Prostate gland (tissue), 2 donors: Measurements from ENCODE around the gene ZNF354C. TPM values are rescaled to one million over a fixed set of nuclear protein-coding genes. Genes with fewer than 3 reads are reported as not detected.

Experiments used
- DNase-seq: peaks from one replicate; pipeline ENCODE4 v3.0.0-alpha.2; 2019; ENCODE audit warnings: low spot score
- H3K27ac ChIP-seq, 2 donors: fragments of 200-600 bp; sonication (generic); 2 replicates each; pipeline ENCODE4 v1.5.1; 2017 to 2019
- H3K27me3 ChIP-seq: fragments of 200-600 bp; sonication (generic); replicated peaks from 2 replicates; pipeline ENCODE4 v1.5.1; 2019; ENCODE audit not compliant: insufficient read depth
- H3K36me3 ChIP-seq, 2 donors: fragments of 200-600 bp; sonication (generic); 1 replicate in 1 of 2; 2 replicates in 1 of 2; pipeline versions ENCODE4 v1.5.1 to v1.8.1; 2017 to 2019
- H3K4me1 ChIP-seq: fragments of 200-600 bp; sonication (generic); replicated peaks from 2 replicates; pipeline ENCODE4 v1.5.1; 2019
- H3K4me3 ChIP-seq, 2 donors: fragments of 200-600 bp; sonication (generic); 2 replicates each; pipeline ENCODE4 v1.5.1; 2017 to 2019
- H3K9me3 ChIP-seq: fragments of 200-600 bp; sonication (generic); 2 replicates; pipeline ENCODE4 v1.5.1; 2017
- CTCF ChIP-seq, 4 experiments: fragments of 200-600 bp in 2 of 4; fragments of 450-650 bp in 2 of 4; sonication (generic) in 2 of 4; IDR thresholded peaks; 1 replicate in 3 of 4; 2 replicates in 1 of 4; pipeline ENCODE4 v1.5.1; 2016 to 2019; ENCODE audit warnings: antibody characterized with exemption in 4 of 4, mild to moderate bottlenecking in 2 of 4, moderate library complexity in 2 of 4
- POLR2A ChIP-seq: fragments of 450-650 bp; IDR thresholded peaks from one replicate; pipeline ENCODE4 v1.6.1; 2016; ENCODE audit warnings: antibody characterized with exemption, mild to moderate bottlenecking
- POLR2AphosphoS5 ChIP-seq: sonication (generic); formaldehyde crosslinking; IDR thresholded peaks from one replicate; pipeline ENCODE4 v1.6.1; 2017; ENCODE audit warnings: antibody characterized with exemption
- WGBS: methylation state at CpG from one replicate; pipeline ENCODE4 v1.1.5; 2018; 5-methylcytosine and 5-hydroxymethylcytosine counted together
- intact Hi-C: fragments of 100-400 bp; cut with DNase I; formaldehyde crosslinking; loops from one replicate; pipeline ENCODE4 v1.14.2; 2022
- total RNA-seq, 2 donors: library from RNA; depleted of rRNA; stranded (reverse); fragments of >200 nt; gene quantifications; one replicate each; pipeline ENCODE4 v1.1.0, GENCODE V29; 2016

The ZNF354C gene
- total RNA-seq, 2 donors from 2014 or later, result 5.7 to 6.5 TPM

- H3K4me3 ChIP-seq, result no peak overlapping the region
- WGBS, result 88% methylated on average over 15 of the region's 15 CpGs
- no peak overlapping the region for H3K27ac ChIP-seq
- H3K27me3 ChIP-seq, result no peaks in the 10 kb centered on the region
- TF ChIP-seq POLR2AphosphoS5 (no peak), POLR2A (no peak), CTCF (IDR thresholded peaks at IDR 0.05) (no peak)
- H3K36me3 ChIP-seq, result no peaks in the 10 kb centered on the region
- no peak for DNase-seq
- intact Hi-C loops, result no loop called here
- H3K4me1 ChIP-seq, result no peaks in the 10 kb centered on the region
- no peaks in the 10 kb centered on the region for H3K9me3 ChIP-seq
Measured at GRCh38 chr5:179054036-179054785, 6.0 kb upstream of the ZNF354C start.

- intact Hi-C loops, result no loop called here
- Histone ChIP-seq H3K36me3 (no peaks in the 10 kb centered on the region), H3K4me3 (no peak overlapping the region), H3K9me3 (no peaks in the 10 kb centered on the region), H3K27me3 (no peaks in the 10 kb centered on the region), H3K4me1 (no peaks in the 10 kb centered on the region), H3K27ac (no peak overlapping the region)
- TF ChIP-seq CTCF (IDR thresholded peaks at IDR 0.05) (no peak), POLR2A (no peak), POLR2AphosphoS5 (no peak)
- WGBS, result 84% methylated on average over 10 of the region's 10 CpGs
- DNase-seq, result no peak
Measured at GRCh38 chr5:179054876-179055275, 5.3 kb upstream of the ZNF354C start.

GRCh38 chr5:179055436-179055835 lies 4.7 kb upstream of the ZNF354C start:
- no peak for DNase-seq
- Histone ChIP-seq H3K4me3 (no peak overlapping the region), H3K27me3 (no peaks in the 10 kb centered on the region), H3K36me3 (no peaks in the 10 kb centered on the region), H3K4me1 (no peaks in the 10 kb centered on the region), H3K27ac (no peak overlapping the region), H3K9me3 (no peaks in the 10 kb centered on the region)
- intact Hi-C loops, result no loop called here
- TF ChIP-seq POLR2A (no peak), POLR2AphosphoS5 (no peak), CTCF (IDR thresholded peaks at IDR 0.05) (no peak)
- WGBS, result 42% methylated on average over 3 of the region's 3 CpGs

GRCh38 chr5:179055841-179056240 lies 4.3 kb upstream of the ZNF354C start:
- Histone ChIP-seq H3K9me3 (no peaks in the 10 kb centered on the region), H3K27ac (no peak overlapping the region), H3K4me3 (no peak overlapping the region), H3K4me1 (no peaks in the 10 kb centered on the region), H3K36me3 (no peaks in the 10 kb centered on the region), H3K27me3 (no peaks in the 10 kb centered on the region)
- intact Hi-C loops, result no loop called here
- DNase-seq, result no peak
- 59% methylated on average over 9 of the region's 9 CpGs for WGBS
- TF ChIP-seq CTCF (IDR thresholded peaks at IDR 0.05) (no peak), POLR2AphosphoS5 (no peak), POLR2A (no peak)

GRCh38 chr5:179061025-179061424 lies 852 bp downstream of the ZNF354C start:
- intact Hi-C loops, result loop anchor here (5.0 kb wide), 1 partner anchor 39 kb away; the partner anchor contains the start of gene ZNF879
- no peaks in the 10 kb centered on the region for H3K27me3 ChIP-seq
- no peak overlapping the region for H3K27ac ChIP-seq
- no peaks in the 10 kb centered on the region for H3K4me1 ChIP-seq
- no peak for TF ChIP-seq CTCF (IDR thresholded peaks at IDR 0.05)
- peak overlapping the region; percentile 83 to 89 for H3K4me3 ChIP-seq
- H3K9me3 ChIP-seq, result no peaks in the 10 kb centered on the region
- H3K36me3 ChIP-seq, result no peaks in the 10 kb centered on the region
- no peak for DNase-seq
- 69% methylated on average over 19 of the region's 19 CpGs for WGBS
